HCT116 (cell line): Measurements from ENCODE around the gene XKR7.

Experiments used
- CBX3 ChIP-seq: IDR thresholded peaks from 2 replicates; pipeline ENCODE4 v1.6.1; 2012; ENCODE audit warnings: low read depth
- CEBPB ChIP-seq: IDR thresholded peaks from 2 replicates; pipeline ENCODE4 v1.6.1; 2012; ENCODE audit warnings: low read depth
- CTCF ChIP-seq, 3 experiments: fragments of 200-600 bp in 1 of 3; sonication (generic) in 1 of 3; IDR thresholded peaks in 2 of 3; conservative IDR thresholded peaks in 1 of 3; 2 replicates each; pipeline ENCODE4 v1.5.1; 2012 to 2017; ENCODE audit warnings: low read depth in 2 of 3, low read length in 2 of 3, antibody characterized with exemption in 1 of 3, borderline replicate concordance in 1 of 3, control low read depth in 1 of 3, mild to moderate bottlenecking in 1 of 3, mixed read lengths in 1 of 3, mixed run types in 1 of 3, moderate library complexity in 1 of 3; ENCODE audit not compliant: insufficient read depth in 1 of 3
- EZH2 ChIP-seq: fragments of 200-600 bp; sonication (generic); IDR thresholded peaks from 2 replicates; pipeline ENCODE4 v1.6.1; 2017; ENCODE audit warnings: antibody characterized with exemption, mixed run types
- EZH2phosphoT487 ChIP-seq: fragments of 200-600 bp; IDR thresholded peaks from 2 replicates; pipeline ENCODE4 v1.6.1; 2018; ENCODE audit warnings: antibody characterized with exemption, borderline replicate concordance
- POLR2A ChIP-seq: IDR thresholded peaks from 2 replicates; pipeline ENCODE4 v1.7.0; 2011; ENCODE audit warnings: borderline replicate concordance; ENCODE audit not compliant: insufficient read depth, insufficient read length; ENCODE audit errors: extremely low read depth
- POLR2AphosphoS5 ChIP-seq: IDR thresholded peaks from 2 replicates; pipeline ENCODE4 v1.6.1; 2011; ENCODE audit warnings: mild to moderate bottlenecking, low read depth, low read length, moderate library complexity
- SIN3A ChIP-seq: IDR thresholded peaks from 2 replicates; pipeline ENCODE4 v1.6.1; 2012; ENCODE audit warnings: low read depth
- SP1 ChIP-seq: IDR thresholded peaks from 2 replicates; pipeline ENCODE4 v1.6.1; 2012; ENCODE audit warnings: low read depth
- YY1 ChIP-seq: IDR thresholded peaks from 2 replicates; pipeline ENCODE4 v1.6.1; 2011; ENCODE audit warnings: low read length, low read depth, moderate library complexity, mild to moderate bottlenecking; ENCODE audit not compliant: insufficient replicate concordance; ENCODE audit errors: extremely low read depth

GRCh38 chr20:32033316-32033715 lies 65.4 kb downstream of the XKR7 start:
- TF ChIP-seq SP1 (no peak), CBX3 (no peak), YY1 (no peak), CTCF (IDR thresholded peaks at IDR 0.05 in 2 of 3, conservative IDR thresholded peaks at IDR 0.05 in 1 of 3; ENCODE audit: borderline replicate concordance in 1 of 3, insufficient read depth in 1 of 3, low read depth in 2 of 3, low read length in 2 of 3) (no peak), CEBPB (no peak), POLR2AphosphoS5 (no peak), EZH2phosphoT487 (no peak), SIN3A (no peak), EZH2 (no peak), POLR2A (no peak)
